Lung (tissue), 12 donors: ENCODE results near the gene URGCP. TPM values are rescaled to one million over a fixed set of nuclear protein-coding genes. Genes with fewer than 3 reads are reported as not detected.

Experiments used
- ATAC-seq: fragments of 200-7000 bp; cut with Tn5 transposase; one replicate; pipeline ENCODE4 v1.9.1; 2020; ENCODE audit warnings: moderate number of reproducible peaks; ENCODE audit not compliant: insufficient read depth, low FRiP score
- DNase-seq, 3 donors: peaks; one replicate each; pipeline ENCODE4 v3.0.0-alpha.2; 2013 to 2017
- H3K27ac ChIP-seq, 2 donors: one replicate each; pipeline ENCODE4 v1.5.1; 2013; ENCODE audit warnings: mild to moderate bottlenecking in 2 of 2, moderate library complexity in 2 of 2, control low read depth in 1 of 2, inconsistent platforms in 1 of 2, low read depth in 1 of 2, low read length in 1 of 2
- H3K27me3 ChIP-seq, 3 donors: one replicate each; pipeline ENCODE4 v1.5.1; 2013; ENCODE audit warnings: low read length in 2 of 3; ENCODE audit not compliant: control insufficient read depth in 3 of 3, insufficient read depth in 3 of 3
- H3K36me3 ChIP-seq, 4 donors: one replicate each; pipeline ENCODE4 v1.5.1; 2013; ENCODE audit warnings: low read length in 4 of 4, mild to moderate bottlenecking in 1 of 4, moderate library complexity in 1 of 4; ENCODE audit not compliant: control insufficient read depth in 4 of 4, insufficient read depth in 4 of 4
- H3K4me1 ChIP-seq, 5 donors: one replicate each; pipeline ENCODE4 v1.5.1; 2013; ENCODE audit warnings: low read length in 5 of 5, mild to moderate bottlenecking in 2 of 5, moderate library complexity in 1 of 5; ENCODE audit not compliant: control insufficient read depth in 5 of 5, insufficient read depth in 5 of 5
- H3K4me3 ChIP-seq: one replicate; pipeline ENCODE4 v1.5.1; 2013; ENCODE audit warnings: mild to moderate bottlenecking, control low read depth, moderate library complexity
- H3K9ac ChIP-seq, 2 donors: one replicate each; pipeline ENCODE4 v1.5.1; 2013; ENCODE audit warnings: low read length in 2 of 2, control low read depth in 1 of 2; ENCODE audit not compliant: insufficient read depth in 1 of 2
- H3K9me3 ChIP-seq, 4 donors: one replicate each; pipeline ENCODE4 v1.5.1; 2013; ENCODE audit warnings: low read length in 3 of 4, mild to moderate bottlenecking in 1 of 4, moderate library complexity in 1 of 4; ENCODE audit not compliant: control insufficient read depth in 4 of 4, insufficient read depth in 3 of 4
- CTCF ChIP-seq: IDR thresholded peaks from 2 replicates; pipeline ENCODE4 v1.5.1; 2012; ENCODE audit warnings: mild to moderate bottlenecking; ENCODE audit errors: control extremely low read depth, extremely low read depth
- WGBS, 2 donors: extraction: QIAGEN DNeasy Blood & Tissue Kit; methylation state at CpG; one replicate each; pipeline ENCODE4 v1.1.7; 2013; 5-methylcytosine and 5-hydroxymethylcytosine counted together
- polyA plus RNA-seq, 2 donors: library from polyadenylated mRNA; stranded (reverse); fragments of 200-250 nt; gene quantifications; one replicate each; pipeline ENCODE4 v1.2.1, GENCODE V29; 2013
- total RNA-seq, 2 donors: library from RNA; depleted of rRNA in 1 of 2; stranded (reverse); fragments of >200 nt in 1 of 2; gene quantifications; one replicate each; pipeline ENCODE4 v1.2.1, GENCODE V29; 2014 to 2021
- donor health status: control.
- donor health status: control.
- donor health status: Bipolar disorder and iron deficiency.
- donor health status: healthy.
- donor health status: DM: yes; HTN: yes; CAD: no.

The URGCP gene
- total and polyA plus RNA-seq, 4 donors: 11.8 to 25.5 (median 19.7) TPM

- Histone ChIP-seq H3K27ac (peak overlapping the region in 1 of 2 donors; percentile 15), H3K27me3 (no peaks in the 10 kb centered on the region), H3K36me3 (peaks cover 23 to 43% (median 37%) of the 10 kb centered on the region in 4 donors), H3K4me1 (peaks cover 0 to 10% (median 0%) of the 10 kb centered on the region in 5 donors), H3K9me3 (no peaks in the 10 kb centered on the region), H3K4me3 (no peak overlapping the region), H3K9ac (no peak overlapping the region)
- no peak for TF ChIP-seq CTCF
- WGBS, 2 donors: 91 to 93% methylated on average over 38 of the region's 38 CpGs
- DNase-seq (no peak), ATAC-seq (no peak)
Measured at GRCh38 chr7:43877968-43878864, 28.2 kb downstream of the URGCP start.

- no peak for ATAC-seq
- Histone ChIP-seq H3K4me1 (peaks cover 4 to 15% (median 8%) of the 10 kb centered on the region in 5 donors), H3K36me3 (peaks cover 20 to 43% (median 37%) of the 10 kb centered on the region in 4 donors), H3K9ac (no peak overlapping the region), H3K27me3 (no peaks in the 10 kb centered on the region), H3K4me3 (no peak overlapping the region), H3K27ac (no peak overlapping the region), H3K9me3 (no peaks in the 10 kb centered on the region)
- no peak for TF ChIP-seq CTCF
- 92% methylated on average over 29 of the region's 29 CpGs for WGBS, 2 donors
- DNase-seq: no peak
Measured at GRCh38 chr7:43876976-43877745, 29.2 kb downstream of the URGCP start.

- H3K36me3 ChIP-seq: peaks cover 17 to 43% (median 33%) of the 10 kb centered on the region in 4 donors
- TF ChIP-seq CTCF: no peak
- H3K27me3 ChIP-seq: no peaks in the 10 kb centered on the region
- DNase-seq (no peak), ATAC-seq (no peak)
- 69 to 85% methylated on average over 7 of the region's 7 CpGs for WGBS, 2 donors
- peaks cover 4 to 15% (median 11%) of the 10 kb centered on the region in 5 donors for H3K4me1 ChIP-seq
- no peaks in the 10 kb centered on the region for H3K9me3 ChIP-seq
- no peak overlapping the region for H3K27ac ChIP-seq
- H3K9ac ChIP-seq: no peak overlapping the region
- H3K4me3 ChIP-seq: no peak overlapping the region
Measured at GRCh38 chr7:43876241-43876640, 30.2 kb downstream of the URGCP start.
